Activated CD4-positive, alpha-beta T cell treated with anti-CD3 and anti-CD28 coated beads, Interleukin-2, amount 50 U/mL, for 1 hour (primary cell): ENCODE results near the gene PCDHGA7.
"Not testable (repeated sequence)": the region's sequence is repeated elsewhere in the genome, so short reads cannot be mapped to it uniquely, and the experiment has no call there.

Source experiments
- DNase-seq: peaks from one replicate; pipeline ENCODE4 v3.0.0-alpha.2; 2020

Gene PCDHGA7

DNA sequence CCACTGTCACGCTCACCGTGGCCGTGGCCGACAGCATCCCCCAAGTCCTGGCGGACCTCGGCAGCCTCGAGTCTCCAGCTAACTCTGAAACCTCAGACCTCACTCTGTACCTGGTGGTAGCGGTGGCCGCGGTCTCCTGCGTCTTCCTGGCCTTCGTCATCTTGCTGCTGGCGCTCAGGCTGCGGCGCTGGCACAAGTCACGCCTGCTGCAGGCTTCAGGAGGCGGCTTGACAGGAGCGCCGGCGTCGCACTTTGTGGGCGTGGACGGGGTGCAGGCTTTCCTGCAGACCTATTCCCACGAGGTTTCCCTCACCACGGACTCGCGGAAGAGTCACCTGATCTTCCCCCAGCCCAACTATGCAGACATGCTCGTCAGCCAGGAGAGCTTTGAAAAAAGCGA lies 50.2 kb downstream of the PCDHGA7 start:
- DNase-seq = not testable (repeated sequence)

DNA sequence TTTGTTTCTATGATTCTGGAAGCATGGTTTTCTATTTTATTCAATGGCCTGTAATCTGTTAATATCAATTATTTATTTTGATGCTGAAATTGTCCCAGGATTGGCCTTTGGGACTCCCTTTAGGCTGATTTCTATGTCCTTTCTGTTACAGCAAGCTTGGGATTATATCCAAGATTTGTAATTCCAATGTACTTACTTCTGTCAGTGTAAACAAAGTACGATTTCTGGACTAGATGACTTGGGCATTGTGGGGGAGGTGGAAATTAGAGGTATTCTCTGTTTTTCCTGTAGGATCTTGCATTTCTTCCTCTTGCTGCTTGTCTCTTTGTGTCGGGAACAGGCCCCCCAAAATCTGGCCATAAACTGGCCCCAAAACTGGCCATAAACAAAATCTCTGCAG lies 51.5 kb downstream of the PCDHGA7 start:
- DNase-seq = no peak
